ENCODE measurements around the gene SLC26A11. TPM values are rescaled to one million over a fixed set of nuclear protein-coding genes. Genes with fewer than 3 reads are reported as not detected.

Gene SLC26A11
- total RNA-seq, 3 donors from 2014 or later = 13.8 to 18.1 (median 14.0) TPM

Other genes with a start within 250 kb of the SLC26A11 start
- gene TBC1D16, start 184.6 kb upstream of the SLC26A11 start, total RNA-seq = 10 to 100 TPM; 10.9 to 23.4 (median 22.1) TPM
- 1 to 10 TPM; 2.1 to 5.9 (median 2.7) TPM for gene CCDC40, start 183.8 kb upstream of the SLC26A11 start, total RNA-seq
- 10 to 100 TPM; 23.4 to 50.0 (median 49.3) TPM for gene GAA, start 118.8 kb upstream of the SLC26A11 start, total RNA-seq
- 10 to 100 TPM; 59.2 to 80.2 (median 61.8) TPM for gene EIF4A3, start 73.3 kb upstream of the SLC26A11 start, total RNA-seq
- 1 to 10 TPM in 2 of 3 donors, under 1 TPM in 1; 0.38 to 2.4 (median 1.4) TPM for gene CARD14, start 50.4 kb upstream of the SLC26A11 start, total RNA-seq
- 10 to 100 TPM; 39.7 to 44.8 (median 42.5) TPM for gene SGSH, start 94 bp upstream of the SLC26A11 start, total RNA-seq
- gene RNF213, start 40.4 kb downstream of the SLC26A11 start, total RNA-seq = 100 to 1,000 TPM; 135 to 143 (median 136) TPM
- gene ENDOV, start 194.7 kb downstream of the SLC26A11 start, total RNA-seq = 10 to 100 TPM; 24.1 to 29.7 (median 24.9) TPM

Measured in mucosa of descending colon (tissue), 3 donors.